Measurements from ENCODE around the gene TMEM95.

TMEM95 gene

GRCh38 chr17:7380855-7381683 is 26.1 kb downstream of the TMEM95 start, which contains the start of gene TNK1:
TNK1 (plus strand) TSS chr17:7381089; CDS start chr17:7382927, 1,838 bp downstream.
- DNase-seq = no peak

GRCh38 chr17:7382901-7383300 is 27.9 kb downstream of the TMEM95 start:
- DNase-seq = no peak

- no peak for DNase-seq
Observed at GRCh38 chr17:7383371-7383741, 28.4 kb downstream of the TMEM95 start.

- DNase-seq = peak in 1 of 2 experiments; percentile 1
Observed at GRCh38 chr17:7383742-7384488, 29.0 kb downstream of the TMEM95 start.

GRCh38 chr17:7384489-7385081 is 29.6 kb downstream of the TMEM95 start:
- no peak for DNase-seq

- DNase-seq = no peak
Observed at GRCh38 chr17:7388856-7389255, 33.9 kb downstream of the TMEM95 start.

GRCh38 chr17:7389924-7390910 is 35.3 kb downstream of the TMEM95 start:
- DNase-seq = no peak

- no peak for DNase-seq
Observed at GRCh38 chr17:7391307-7391706, 36.4 kb downstream of the TMEM95 start.

GRCh38 chr17:7392696-7393612 is 38.0 kb downstream of the TMEM95 start:
- no peak for DNase-seq

- no peak for DNase-seq
Observed at GRCh38 chr17:7393613-7394451, 38.9 kb downstream of the TMEM95 start.

GRCh38 chr17:7394452-7395191 is 39.7 kb downstream of the TMEM95 start, which contains the start of gene PLSCR3:
PLSCR3 (minus strand) TSS chr17:7394525; CDS start chr17:7394110, 415 bp downstream.
- DNase-seq = peak; percentile 42 to 53

GRCh38 chr17:7396147-7396546 is 41.2 kb downstream of the TMEM95 start:
- no peak for DNase-seq

- no peak for DNase-seq
Observed at GRCh38 chr17:7398612-7399011, 43.7 kb downstream of the TMEM95 start.

GRCh38 chr17:7403043-7403726 is 48.2 kb downstream of the TMEM95 start:
- no peak for DNase-seq

- DNase-seq = peak; percentile 22 to 36
Observed at GRCh38 chr17:7403727-7403976, 48.7 kb downstream of the TMEM95 start.

GRCh38 chr17:7403977-7404736 is 49.2 kb downstream of the TMEM95 start, which contains the start of gene TMEM256:
TMEM256 (minus strand) TSS chr17:7404097; CDS start chr17:7404084, 13 bp downstream.
- peak; percentile 82 to 85 for DNase-seq

GRCh38 chr17:7404737-7405349 is 49.9 kb downstream of the TMEM95 start:
- peak; percentile 25 to 55 for DNase-seq

All from AML-193 (cell line).